ENCODE measurements around the gene EFHD2. TPM values are rescaled to one million over a fixed set of nuclear protein-coding genes. Genes with fewer than 3 reads are reported as not detected.

The EFHD2 gene
- total RNA-seq, 1 experiment from 2014 or later = 192 TPM

DNA sequence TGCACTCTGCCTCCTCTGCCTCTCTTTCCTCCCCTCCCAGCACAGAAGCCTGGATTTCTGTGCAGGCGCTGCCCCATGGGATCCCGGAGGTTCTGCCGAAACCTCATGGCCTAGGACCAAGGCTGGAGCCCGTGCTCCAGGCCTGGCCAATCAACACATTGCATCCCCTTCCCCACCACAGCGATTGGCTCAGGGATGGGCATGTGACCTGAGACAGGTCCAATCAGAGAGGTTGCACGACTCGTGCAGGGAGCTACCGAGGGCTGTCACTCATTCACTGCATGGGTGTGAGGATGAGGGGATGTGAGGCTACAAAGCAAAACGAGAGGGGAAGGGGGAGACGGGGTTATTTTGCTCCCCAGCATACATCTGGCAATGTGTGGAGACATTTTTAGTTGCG is 62.9 kb downstream of the EFHD2 start:
- POLR2A ChIA-PET (ENCODE audit: unreplicated experiment) = no interaction called here
- no peak for ATAC-seq
- Histone ChIP-seq H3K9ac (ENCODE audit: low read length) (no peak overlapping the region), H3K79me2 (ENCODE audit: low read length) (no peaks in the 10 kb centered on the region), H3K27ac (ENCODE audit: low read length) (no peak overlapping the region), H2AFZ (ENCODE audit: low read length) (no peak overlapping the region), H3F3A (ENCODE audit: low read length, unreplicated experiment) (no peaks in the 10 kb centered on the region), H3K36me3 (ENCODE audit: low read depth, low read length) (no peaks in the 10 kb centered on the region), H3K4me1 (ENCODE audit: insufficient read depth, low read length) (no peaks in the 10 kb centered on the region), H3K9me2 (replicated peaks; ENCODE audit: low read length) (no peaks in the 10 kb centered on the region), H3K4me3 (ENCODE audit: low read length) (no peak overlapping the region), H3K9me3 (ENCODE audit: low read length) (no peaks in the 10 kb centered on the region), H4K20me1 (ENCODE audit: low read length) (no peaks in the 10 kb centered on the region), H3K27me3 (ENCODE audit: low read length) (no peaks in the 10 kb centered on the region), H3K4me2 (ENCODE audit: low read length) (no peak overlapping the region)
- DNase-seq = no peak
- CTCF ChIA-PET = no interaction called here
- intact Hi-C loops (cut with micrococcal nuclease) = no loop called here
- TF ChIP-seq, protein P1, sequence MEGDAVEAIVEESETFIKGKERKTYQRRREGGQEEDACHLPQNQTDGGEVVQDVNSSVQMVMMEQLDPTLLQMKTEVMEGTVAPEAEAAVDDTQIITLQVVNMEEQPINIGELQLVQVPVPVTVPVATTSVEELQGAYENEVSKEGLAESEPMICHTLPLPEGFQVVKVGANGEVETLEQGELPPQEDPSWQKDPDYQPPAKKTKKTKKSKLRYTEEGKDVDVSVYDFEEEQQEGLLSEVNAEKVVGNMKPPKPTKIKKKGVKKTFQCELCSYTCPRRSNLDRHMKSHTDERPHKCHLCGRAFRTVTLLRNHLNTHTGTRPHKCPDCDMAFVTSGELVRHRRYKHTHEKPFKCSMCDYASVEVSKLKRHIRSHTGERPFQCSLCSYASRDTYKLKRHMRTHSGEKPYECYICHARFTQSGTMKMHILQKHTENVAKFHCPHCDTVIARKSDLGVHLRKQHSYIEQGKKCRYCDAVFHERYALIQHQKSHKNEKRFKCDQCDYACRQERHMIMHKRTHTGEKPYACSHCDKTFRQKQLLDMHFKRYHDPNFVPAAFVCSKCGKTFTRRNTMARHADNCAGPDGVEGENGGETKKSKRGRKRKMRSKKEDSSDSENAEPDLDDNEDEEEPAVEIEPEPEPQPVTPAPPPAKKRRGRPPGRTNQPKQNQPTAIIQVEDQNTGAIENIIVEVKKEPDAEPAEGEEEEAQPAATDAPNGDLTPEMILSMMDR (conservative IDR thresholded peaks at IDR 0.05; ENCODE audit: low read depth, low read length) = no peak
- no peak for TF ChIP-seq EZH2phosphoT487 (IDR thresholded peaks at IDR 0.05; ENCODE audit: borderline replicate concordance, low read length)
- TF ChIP-seq EZH2 (IDR thresholded peaks at IDR 0.05; ENCODE audit: low read length, unreplicated experiment) = no peak
- no TSS peak for BruUV-seq (replicated peaks)

DNA sequence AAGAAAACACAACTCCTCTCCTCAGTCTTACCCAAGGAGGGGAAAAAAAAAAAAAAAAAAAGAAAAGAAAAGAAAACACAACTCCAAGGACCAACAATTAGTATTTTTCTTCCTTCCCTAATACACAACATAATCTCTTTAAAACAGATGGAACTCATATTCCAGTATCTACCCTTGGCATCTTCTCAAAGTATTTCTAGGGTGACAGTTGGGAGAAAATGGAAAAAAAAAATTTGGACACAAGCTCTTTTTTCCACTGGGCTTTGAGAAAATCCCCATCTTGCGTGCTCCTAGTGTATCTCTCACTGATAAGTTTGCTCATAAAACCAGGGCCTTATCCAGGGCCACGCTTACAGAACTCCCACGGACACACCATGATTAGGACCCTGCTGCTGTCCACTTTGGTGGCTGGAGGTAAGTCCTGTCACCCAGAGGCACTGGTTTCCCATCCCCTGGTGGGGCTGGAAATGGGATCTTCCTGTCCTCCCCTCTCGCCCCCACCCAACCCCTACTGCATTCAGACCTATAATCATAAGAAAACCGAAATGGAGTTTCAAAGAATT is 66.1 kb downstream of the EFHD2 start, which contains the start of gene CELA2B:
CELA2B (plus strand) TSS at position 353 of the 563 bp plus-strand sequence; CDS start at position 375, 22 bp downstream.
- POLR2A ChIA-PET (ENCODE audit: unreplicated experiment) = no interaction called here
- intact Hi-C loops (cut with micrococcal nuclease) = no loop called here
- no TSS peak for BruUV-seq (replicated peaks)

DNA sequence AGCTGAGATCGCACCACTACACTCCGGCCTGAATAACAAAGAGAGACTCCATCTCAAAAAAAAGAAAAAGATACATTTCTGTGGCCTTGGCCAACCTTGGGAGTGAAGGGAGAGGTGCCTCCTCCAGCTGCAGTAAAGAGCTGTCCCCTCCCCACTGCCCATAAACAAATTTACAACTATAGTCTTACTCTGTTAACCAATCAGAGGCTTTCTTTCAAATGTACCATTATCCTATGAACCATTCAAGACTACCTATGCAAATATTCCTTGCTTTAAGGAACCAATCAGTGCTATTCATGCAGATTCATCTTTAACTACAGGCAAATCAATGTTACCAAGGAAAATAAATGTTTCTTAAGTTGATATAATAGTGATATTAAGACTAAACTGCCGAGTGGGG is 67.2 kb downstream of the EFHD2 start:
- H3F3A ChIP-seq (ENCODE audit: low read length, unreplicated experiment) = no peaks in the 10 kb centered on the region
- CTCF ChIA-PET = no interaction called here
- no peaks in the 10 kb centered on the region for H3K79me2 ChIP-seq (ENCODE audit: low read length)
- intact Hi-C loops (cut with micrococcal nuclease) = no loop called here
- H3K9me2 ChIP-seq (replicated peaks; ENCODE audit: low read length) = no peaks in the 10 kb centered on the region
- no peak overlapping the region for H2AFZ ChIP-seq (ENCODE audit: low read length)
- BruUV-seq (replicated peaks) = no TSS peak
- H3K27me3 ChIP-seq (ENCODE audit: low read length) = no peaks in the 10 kb centered on the region
- no peak overlapping the region for H3K27ac ChIP-seq (ENCODE audit: low read length)
- no peak for ATAC-seq
- H3K9ac ChIP-seq (ENCODE audit: low read length) = no peak overlapping the region
- POLR2A ChIA-PET (ENCODE audit: unreplicated experiment) = no interaction called here
- no peaks in the 10 kb centered on the region for H4K20me1 ChIP-seq (ENCODE audit: low read length)
- no peaks in the 10 kb centered on the region for H3K4me1 ChIP-seq (ENCODE audit: insufficient read depth, low read length)
- H3K9me3 ChIP-seq (ENCODE audit: low read length) = no peaks in the 10 kb centered on the region
- no peak overlapping the region for H3K4me2 ChIP-seq (ENCODE audit: low read length)
- TF ChIP-seq EZH2 (IDR thresholded peaks at IDR 0.05; ENCODE audit: low read length, unreplicated experiment) (no peak), EZH2phosphoT487 (IDR thresholded peaks at IDR 0.05; ENCODE audit: borderline replicate concordance, low read length) (no peak)
- TF ChIP-seq, protein P1 (conservative IDR thresholded peaks at IDR 0.05; ENCODE audit: low read depth, low read length) = no peak
- DNase-seq = no peak
- H3K4me3 ChIP-seq (ENCODE audit: low read length) = no peak overlapping the region
- no peaks in the 10 kb centered on the region for H3K36me3 ChIP-seq (ENCODE audit: low read depth, low read length)

More for the DNA sequence above, 66.1 kb downstream of the EFHD2 start, which contains the start of gene CELA2B:
- Histone ChIP-seq H3K27ac (ENCODE audit: low read length) (no peak within 1 kb of the TSS), H4K20me1 (ENCODE audit: low read length) (no peaks in the 10 kb centered on the region), H3K36me3 (ENCODE audit: low read depth, low read length) (no peaks in the 10 kb centered on the region), H3K4me2 (ENCODE audit: low read length) (no peak within 1 kb of the TSS), H3K27me3 (ENCODE audit: low read length) (no peaks in the 10 kb centered on the region), H3K9me2 (replicated peaks; ENCODE audit: low read length) (no peaks in the 10 kb centered on the region), H3F3A (ENCODE audit: low read length, unreplicated experiment) (no peaks in the 10 kb centered on the region), H3K9me3 (ENCODE audit: low read length) (no peaks in the 10 kb centered on the region), H3K4me1 (ENCODE audit: insufficient read depth, low read length) (no peaks in the 10 kb centered on the region), H2AFZ (ENCODE audit: low read length) (no peak within 1 kb of the TSS), H3K4me3 (ENCODE audit: low read length) (no peak within 1 kb of the TSS), H3K9ac (ENCODE audit: low read length) (no peak within 1 kb of the TSS), H3K79me2 (ENCODE audit: low read length) (no peaks in the 10 kb centered on the region)
- TF ChIP-seq EZH2 (IDR thresholded peaks at IDR 0.05; ENCODE audit: low read length, unreplicated experiment) (no peak), EZH2phosphoT487 (IDR thresholded peaks at IDR 0.05; ENCODE audit: borderline replicate concordance, low read length) (no peak)
- TF ChIP-seq, protein P1 (conservative IDR thresholded peaks at IDR 0.05; ENCODE audit: low read depth, low read length) = no peak
- DNase-seq = no peak
- ATAC-seq = no peak
- CTCF ChIA-PET = no interaction called here
